Central memory CD8-positive, alpha-beta T cell (primary cell): ENCODE results near the gene KIF26A.

Source experiments
- ATAC-seq: fragments of 150-1000 bp; cut with Tn5 transposase; replicated peaks from 2 replicates; pipeline ENCODE4 v1.10.0; 2022; ENCODE audit warnings: mild to moderate bottlenecking, moderate FRiP score, moderate number of reproducible peaks; ENCODE audit not compliant: poor library complexity, severe bottlenecking; ENCODE audit errors: extremely low read depth
- DNase-seq, 2 donors: peaks; one replicate each; pipeline ENCODE4 v3.0.0; 2021; ENCODE audit warnings: low spot score in 2 of 2
- H3K27ac Mint-ChIP-seq: one replicate; pipeline ENCODE4 v1.8.0; 2022; ENCODE audit warnings: low read depth, mild to moderate bottlenecking, moderate library complexity, mixed read lengths
- H3K27me3 Mint-ChIP-seq: one replicate; pipeline ENCODE4 v1.8.0; 2022; ENCODE audit warnings: mixed read lengths
- H3K36me3 Mint-ChIP-seq: one replicate; pipeline ENCODE4 v1.8.0; 2022; ENCODE audit warnings: mild to moderate bottlenecking, moderate library complexity, mixed read lengths; ENCODE audit not compliant: insufficient read depth
- H3K4me1 Mint-ChIP-seq: one replicate; pipeline ENCODE4 v1.8.0; 2022; ENCODE audit warnings: mixed read lengths
- H3K4me3 Mint-ChIP-seq: one replicate; pipeline ENCODE4 v1.8.0; 2022; ENCODE audit warnings: mild to moderate bottlenecking, moderate library complexity, mixed read lengths
- H3K9me3 Mint-ChIP-seq: one replicate; pipeline ENCODE4 v1.8.0; 2022; ENCODE audit warnings: mixed read lengths

KIF26A gene

GRCh38 chr14:104171029-104171697, 32.8 kb downstream of the KIF26A start:
- H3K27ac Mint-ChIP-seq, result no peak overlapping the region
- no peaks in the 10 kb centered on the region for H3K9me3 Mint-ChIP-seq
- DNase-seq (no peak), ATAC-seq (no peak)
- H3K27me3 Mint-ChIP-seq, result no peaks in the 10 kb centered on the region
- no peaks in the 10 kb centered on the region for H3K4me1 Mint-ChIP-seq
- H3K4me3 Mint-ChIP-seq, result no peak overlapping the region
- no peaks in the 10 kb centered on the region for H3K36me3 Mint-ChIP-seq

- Mint-ChIP-seq H3K27me3 (no peaks in the 10 kb centered on the region), H3K9me3 (no peaks in the 10 kb centered on the region), H3K36me3 (no peaks in the 10 kb centered on the region), H3K4me3 (no peak overlapping the region), H3K27ac (no peak overlapping the region), H3K4me1 (no peaks in the 10 kb centered on the region)
- no peak for ATAC-seq
- no peak for DNase-seq
Observed at GRCh38 chr14:104171895-104172294, 33.5 kb downstream of the KIF26A start.

- H3K36me3 Mint-ChIP-seq, result no peaks in the 10 kb centered on the region
- DNase-seq (no peak), ATAC-seq (no peak)
- H3K27ac Mint-ChIP-seq, result no peak overlapping the region
- H3K27me3 Mint-ChIP-seq, result no peaks in the 10 kb centered on the region
- H3K4me3 Mint-ChIP-seq, result no peak overlapping the region
- no peaks in the 10 kb centered on the region for H3K9me3 Mint-ChIP-seq
- H3K4me1 Mint-ChIP-seq, result no peaks in the 10 kb centered on the region
Observed at GRCh38 chr14:104172349-104172748, 34.0 kb downstream of the KIF26A start.

- Mint-ChIP-seq H3K4me3 (no peak overlapping the region), H3K9me3 (no peaks in the 10 kb centered on the region)
Observed at GRCh38 chr14:104172880-104173279, 34.5 kb downstream of the KIF26A start.

GRCh38 chr14:104174051-104174450, 35.7 kb downstream of the KIF26A start:
- Mint-ChIP-seq H3K36me3 (no peaks in the 10 kb centered on the region), H3K27ac (no peak overlapping the region), H3K27me3 (no peaks in the 10 kb centered on the region), H3K4me1 (no peaks in the 10 kb centered on the region), H3K4me3 (no peak overlapping the region), H3K9me3 (no peaks in the 10 kb centered on the region)
- DNase-seq, result no peak
- no peak for ATAC-seq

More at GRCh38 chr14:104172880-104173279, 34.5 kb downstream of the KIF26A start:
- Mint-ChIP-seq H3K27ac (no peak overlapping the region), H3K27me3 (no peaks in the 10 kb centered on the region), H3K36me3 (no peaks in the 10 kb centered on the region), H3K4me1 (no peaks in the 10 kb centered on the region)
- no peak for ATAC-seq
- no peak for DNase-seq

GRCh38 chr14:104175041-104175440, 36.7 kb downstream of the KIF26A start:
- no peak for ATAC-seq
- Mint-ChIP-seq H3K36me3 (no peaks in the 10 kb centered on the region), H3K9me3 (no peaks in the 10 kb centered on the region), H3K27me3 (no peaks in the 10 kb centered on the region), H3K27ac (no peak overlapping the region), H3K4me3 (no peak overlapping the region), H3K4me1 (no peaks in the 10 kb centered on the region)
- no peak for DNase-seq

- Mint-ChIP-seq H3K4me3 (no peak overlapping the region), H3K27me3 (peaks cover 6% of the 10 kb centered on the region), H3K27ac (no peak overlapping the region), H3K9me3 (no peaks in the 10 kb centered on the region), H3K4me1 (no peaks in the 10 kb centered on the region), H3K36me3 (no peaks in the 10 kb centered on the region)
- DNase-seq, result no peak
- no peak for ATAC-seq
Observed at GRCh38 chr14:104175811-104176210, 37.4 kb downstream of the KIF26A start.

GRCh38 chr14:104176611-104177010, 38.2 kb downstream of the KIF26A start:
- no peaks in the 10 kb centered on the region for H3K4me1 Mint-ChIP-seq

GRCh38 chr14:104177411-104177810, 39.0 kb downstream of the KIF26A start:
- H3K4me1 Mint-ChIP-seq, result no peaks in the 10 kb centered on the region
- DNase-seq, result no peak

More at GRCh38 chr14:104176611-104177010, 38.2 kb downstream of the KIF26A start:
- H3K9me3 Mint-ChIP-seq, result no peaks in the 10 kb centered on the region
- no peak overlapping the region for H3K4me3 Mint-ChIP-seq
- peaks cover 9% of the 10 kb centered on the region for H3K27me3 Mint-ChIP-seq
- H3K36me3 Mint-ChIP-seq, result no peaks in the 10 kb centered on the region
- DNase-seq (no peak), ATAC-seq (no peak)
- no peak overlapping the region for H3K27ac Mint-ChIP-seq

GRCh38 chr14:104178279-104178678, 39.9 kb downstream of the KIF26A start:
- Mint-ChIP-seq H3K4me1 (no peaks in the 10 kb centered on the region), H3K27ac (no peak overlapping the region), H3K9me3 (no peaks in the 10 kb centered on the region), H3K4me3 (no peak overlapping the region), H3K27me3 (peaks cover 9% of the 10 kb centered on the region), H3K36me3 (no peaks in the 10 kb centered on the region)
- DNase-seq (no peak), ATAC-seq (no peak)

More at GRCh38 chr14:104177411-104177810, 39.0 kb downstream of the KIF26A start:
- no peaks in the 10 kb centered on the region for H3K36me3 Mint-ChIP-seq
- H3K9me3 Mint-ChIP-seq, result no peaks in the 10 kb centered on the region
- no peak overlapping the region for H3K4me3 Mint-ChIP-seq
- peaks cover 9% of the 10 kb centered on the region for H3K27me3 Mint-ChIP-seq
- ATAC-seq, result no peak
- no peak overlapping the region for H3K27ac Mint-ChIP-seq

GRCh38 chr14:104179126-104179525, 40.7 kb downstream of the KIF26A start:
- no peaks in the 10 kb centered on the region for H3K9me3 Mint-ChIP-seq
- no peak for ATAC-seq
- no peak overlapping the region for H3K4me3 Mint-ChIP-seq

GRCh38 chr14:104179564-104180129, 41.3 kb downstream of the KIF26A start:
- Mint-ChIP-seq H3K4me3 (no peak overlapping the region), H3K27me3 (peaks cover 9% of the 10 kb centered on the region), H3K27ac (no peak overlapping the region), H3K4me1 (no peaks in the 10 kb centered on the region), H3K36me3 (no peaks in the 10 kb centered on the region), H3K9me3 (no peaks in the 10 kb centered on the region)
- DNase-seq, result no peak
- ATAC-seq, result no peak

More at GRCh38 chr14:104179126-104179525, 40.7 kb downstream of the KIF26A start:
- Mint-ChIP-seq H3K4me1 (no peaks in the 10 kb centered on the region), H3K27ac (no peak overlapping the region), H3K36me3 (no peaks in the 10 kb centered on the region), H3K27me3 (peaks cover 9% of the 10 kb centered on the region)
- no peak for DNase-seq

GRCh38 chr14:104180561-104181165, 42.3 kb downstream of the KIF26A start:
- no peaks in the 10 kb centered on the region for H3K36me3 Mint-ChIP-seq
- ATAC-seq (no peak), DNase-seq (no peak)
- no peaks in the 10 kb centered on the region for H3K4me1 Mint-ChIP-seq
- no peak overlapping the region for H3K27ac Mint-ChIP-seq
- no peak overlapping the region for H3K4me3 Mint-ChIP-seq
- H3K9me3 Mint-ChIP-seq, result no peaks in the 10 kb centered on the region
- peaks cover 9% of the 10 kb centered on the region for H3K27me3 Mint-ChIP-seq
